ENCODE results near the gene CD27.

DNA sequence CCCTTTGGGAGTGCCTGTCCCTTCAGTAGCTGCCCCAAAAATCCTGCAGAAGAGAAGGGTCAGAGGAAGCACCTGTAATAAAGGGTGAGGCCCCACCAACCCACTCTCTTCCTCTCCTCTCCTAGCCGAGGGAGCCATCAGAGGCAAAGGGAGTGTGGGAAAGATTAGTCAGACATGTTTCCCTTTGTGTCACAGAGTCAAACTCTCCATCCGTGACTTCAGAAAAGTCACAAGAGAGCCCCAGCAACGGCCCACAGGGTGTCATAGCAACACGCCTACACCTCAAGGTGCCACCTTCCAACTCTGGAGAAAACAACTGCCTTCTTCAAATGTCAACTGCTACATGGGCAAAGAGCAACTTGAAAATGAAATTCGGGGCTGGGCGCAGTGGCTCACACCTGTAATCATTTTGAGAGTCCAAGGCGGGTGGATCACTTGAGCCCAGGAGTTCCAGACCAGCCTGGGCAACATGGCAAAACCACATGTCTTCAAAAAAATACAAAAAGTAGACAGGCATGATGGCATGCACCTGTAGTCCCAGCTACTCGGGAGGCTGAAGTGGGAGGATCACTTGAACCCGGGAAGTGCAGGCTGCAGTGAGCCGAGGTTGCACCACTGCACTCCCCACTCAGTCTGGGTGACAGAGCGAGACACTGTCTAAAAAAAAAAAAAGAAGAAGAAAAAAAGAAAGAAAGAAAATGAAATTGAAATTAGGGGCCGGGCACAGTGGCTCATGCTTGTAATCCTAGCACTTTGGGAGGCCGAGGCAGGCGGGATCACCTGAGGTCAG lies 17.7 kb upstream of the CD27 start:
- TF ChIP-seq, protein P1, sequence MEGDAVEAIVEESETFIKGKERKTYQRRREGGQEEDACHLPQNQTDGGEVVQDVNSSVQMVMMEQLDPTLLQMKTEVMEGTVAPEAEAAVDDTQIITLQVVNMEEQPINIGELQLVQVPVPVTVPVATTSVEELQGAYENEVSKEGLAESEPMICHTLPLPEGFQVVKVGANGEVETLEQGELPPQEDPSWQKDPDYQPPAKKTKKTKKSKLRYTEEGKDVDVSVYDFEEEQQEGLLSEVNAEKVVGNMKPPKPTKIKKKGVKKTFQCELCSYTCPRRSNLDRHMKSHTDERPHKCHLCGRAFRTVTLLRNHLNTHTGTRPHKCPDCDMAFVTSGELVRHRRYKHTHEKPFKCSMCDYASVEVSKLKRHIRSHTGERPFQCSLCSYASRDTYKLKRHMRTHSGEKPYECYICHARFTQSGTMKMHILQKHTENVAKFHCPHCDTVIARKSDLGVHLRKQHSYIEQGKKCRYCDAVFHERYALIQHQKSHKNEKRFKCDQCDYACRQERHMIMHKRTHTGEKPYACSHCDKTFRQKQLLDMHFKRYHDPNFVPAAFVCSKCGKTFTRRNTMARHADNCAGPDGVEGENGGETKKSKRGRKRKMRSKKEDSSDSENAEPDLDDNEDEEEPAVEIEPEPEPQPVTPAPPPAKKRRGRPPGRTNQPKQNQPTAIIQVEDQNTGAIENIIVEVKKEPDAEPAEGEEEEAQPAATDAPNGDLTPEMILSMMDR (IDR thresholded peaks at IDR 0.05; ENCODE audit: low read depth, low read length), result no peak
- no peak for TF ChIP-seq EZH2phosphoT487 (IDR thresholded peaks at IDR 0.05; ENCODE audit: low read depth)
